Activated CD8-positive, alpha-beta memory T cell treated with anti-CD3 and anti-CD28 coated beads for 36 hours (primary cell): ENCODE data around the gene EHMT1. TPM values are rescaled to one million over a fixed set of nuclear protein-coding genes. Genes with fewer than 3 reads are reported as not detected.

Source experiments
- CTCF ChIA-PET: fragments of 350-600 bp; sonication (Branson Sonifier 250); formaldehyde crosslinking; loops from one replicate; lab custom pipeline; 2021; ENCODE audit warnings: antibody characterized with exemption; lab: Charles Lee
- POLR2A ChIA-PET: fragments of 350-600 bp; sonication (Branson Sonifier 250); formaldehyde crosslinking; loops from one replicate; lab custom pipeline; 2021; ENCODE audit warnings: antibody characterized with exemption; lab: Charles Lee
- total RNA-seq, 2 experiments: library from RNA; stranded (reverse); gene quantifications; one replicate each; pipeline ENCODE4 v1.2.3, GENCODE V29; 2021

Gene EHMT1
- total RNA-seq, 2 experiments from 2014 or later: 69.9 to 75.4 TPM

- ChIA-PET CTCF (interaction anchor here (0.9 kb wide), 1 partner anchor 41 kb away, joined by 3 read pairs; no protein-coding TSS in a partner anchor), POLR2A (no interaction called here)
These were observed 40.0 kb downstream of the EHMT1 start for GRCh38 chr9:137658781-137659180.

GRCh38 chr9:137660144-137660543, 41.3 kb downstream of the EHMT1 start:
- POLR2A ChIA-PET: no interaction called here
- CTCF ChIA-PET: no interaction called here

GRCh38 chr9:137663584-137663983, 44.8 kb downstream of the EHMT1 start:
- POLR2A ChIA-PET: no interaction called here
- CTCF ChIA-PET: interaction anchor here (0.7 kb wide), 1 partner anchor 44 kb away, joined by 3 read pairs; no protein-coding TSS in a partner anchor

- ChIA-PET POLR2A (no interaction called here), CTCF (interaction anchor here (0.7 to 1.1 kb wide), 2 partner anchors 8 to 24 kb away, joined by 3 read pairs; no protein-coding TSS in a partner anchor)
These were observed 45.9 kb downstream of the EHMT1 start for GRCh38 chr9:137664676-137665075.

GRCh38 chr9:137665226-137665625, 46.4 kb downstream of the EHMT1 start:
- ChIA-PET CTCF (no interaction called here), POLR2A (no interaction called here)

GRCh38 chr9:137665697-137666512, 47.1 kb downstream of the EHMT1 start:
- CTCF ChIA-PET: no interaction called here
- POLR2A ChIA-PET: no interaction called here

GRCh38 chr9:137666513-137666822, 47.7 kb downstream of the EHMT1 start:
- CTCF ChIA-PET: no interaction called here
- POLR2A ChIA-PET: no interaction called here

GRCh38 chr9:137666955-137667670, 48.3 kb downstream of the EHMT1 start:
- ChIA-PET POLR2A (no interaction called here), CTCF (no interaction called here)

- POLR2A ChIA-PET: no interaction called here
- CTCF ChIA-PET: no interaction called here
These were observed 49.4 kb downstream of the EHMT1 start for GRCh38 chr9:137668203-137668602.

GRCh38 chr9:137669261-137669672, 50.5 kb downstream of the EHMT1 start:
- POLR2A ChIA-PET: no interaction called here
- CTCF ChIA-PET: interaction anchor here (1.1 kb wide), 1 partner anchor 87 kb away, joined by 3 read pairs; no protein-coding TSS in a partner anchor

- POLR2A ChIA-PET: no interaction called here
These were observed 51.8 kb downstream of the EHMT1 start for GRCh38 chr9:137670391-137671195.

GRCh38 chr9:137671196-137671538, 52.4 kb downstream of the EHMT1 start:
- ChIA-PET CTCF (interaction anchor here (0.6 to 3.1 kb wide), 4 partner anchors 15 to 105 kb away, joined by 3 to 10 read pairs (median 4); no protein-coding TSS in a partner anchor), POLR2A (no interaction called here)

More at GRCh38 chr9:137670391-137671195, 51.8 kb downstream of the EHMT1 start:
- CTCF ChIA-PET: interaction anchor here (0.6 to 3.1 kb wide), 5 partner anchors 15 to 106 kb away, joined by 3 to 10 read pairs (median 3); no protein-coding TSS in a partner anchor

GRCh38 chr9:137671721-137672120, 52.9 kb downstream of the EHMT1 start:
- POLR2A ChIA-PET: no interaction called here
- CTCF ChIA-PET: interaction anchor here (3.1 kb wide), 1 partner anchor 26 kb away, joined by 10 read pairs; no protein-coding TSS in a partner anchor

GRCh38 chr9:137672907-137673791, 54.3 kb downstream of the EHMT1 start:
- POLR2A ChIA-PET: no interaction called here

GRCh38 chr9:137673886-137674285, 55.1 kb downstream of the EHMT1 start:
- POLR2A ChIA-PET: no interaction called here
- CTCF ChIA-PET: interaction anchor here (3.1 kb wide), 1 partner anchor 24 kb away, joined by 10 read pairs; no protein-coding TSS in a partner anchor

More at GRCh38 chr9:137672907-137673791, 54.3 kb downstream of the EHMT1 start:
- CTCF ChIA-PET: interaction anchor here (0.6 to 3.1 kb wide), 9 partner anchors 9 to 241 kb away, joined by 3 to 10 read pairs (median 3); no protein-coding TSS in a partner anchor

GRCh38 chr9:137674307-137674975, 55.6 kb downstream of the EHMT1 start:
- CTCF ChIA-PET: interaction anchor here (1.1 kb wide), 1 partner anchor 28 kb away, joined by 3 read pairs; no protein-coding TSS in a partner anchor
- POLR2A ChIA-PET: no interaction called here

- POLR2A ChIA-PET: no interaction called here
These were observed 56.1 kb downstream of the EHMT1 start for GRCh38 chr9:137674976-137675320.

GRCh38 chr9:137676998-137677397, 58.2 kb downstream of the EHMT1 start:
- ChIA-PET CTCF (no interaction called here), POLR2A (no interaction called here)

More at GRCh38 chr9:137674976-137675320, 56.1 kb downstream of the EHMT1 start:
- CTCF ChIA-PET: interaction anchor here (1.1 kb wide), 1 partner anchor 28 kb away, joined by 3 read pairs; no protein-coding TSS in a partner anchor
